DND-41 (cell line): Measurements from ENCODE around the gene HOXC6.
A peak's percentile ranks its signal among the peaks of the same experiment; 100 is the strongest.

ENCODE experiments used
- ATAC-seq: fragments of 200-7000 bp; cut with Tn5 transposase; 3 replicates; pipeline ENCODE4 v1.9.1; 2021; ENCODE audit warnings: low read depth; ENCODE audit not compliant: insufficient read depth
- DNase-seq: peaks from one replicate; pipeline ENCODE4 v3.0.0-alpha.2; 2020
- H2AFZ ChIP-seq: 2 replicates; pipeline ENCODE4 v1.6.0; 2012; ENCODE audit warnings: low read depth, low read length
- H3K27ac ChIP-seq: 2 replicates; pipeline ENCODE4 v1.5.1; 2012; ENCODE audit warnings: low read length, inconsistent platforms
- H3K27me3 ChIP-seq: fragments of 200-600 bp; sonication (generic); 2 replicates; pipeline ENCODE4 v1.6.0; 2012; ENCODE audit warnings: low read length, mild to moderate bottlenecking, inconsistent platforms; ENCODE audit not compliant: insufficient read depth, poor library complexity
- H3K36me3 ChIP-seq: 2 replicates; pipeline ENCODE4 v1.5.1; 2012; ENCODE audit warnings: low read length, inconsistent platforms; ENCODE audit not compliant: insufficient read depth
- H3K4me1 ChIP-seq: 2 replicates; pipeline ENCODE4 v1.5.1; 2012; ENCODE audit warnings: mild to moderate bottlenecking, low read length; ENCODE audit not compliant: insufficient read depth
- H3K4me2 ChIP-seq: 2 replicates; pipeline ENCODE4 v1.6.0; 2012; ENCODE audit warnings: mild to moderate bottlenecking, moderate library complexity, low read length, inconsistent platforms; ENCODE audit not compliant: insufficient read depth
- H3K4me3 ChIP-seq, 2 experiments: fragments of 200-600 bp in 1 of 2; shearing (Covaris generic) in 1 of 2; 2 replicates each; pipeline ENCODE4 v1.5.1; 2012 to 2016; ENCODE audit warnings: inconsistent platforms in 2 of 2, low read length in 2 of 2, mild to moderate bottlenecking in 2 of 2, low read depth in 1 of 2, moderate library complexity in 1 of 2
- H3K79me2 ChIP-seq: 2 replicates; pipeline ENCODE4 v1.6.0; 2012; ENCODE audit warnings: low read length, inconsistent platforms; ENCODE audit not compliant: insufficient read depth
- H3K9ac ChIP-seq: 2 replicates; pipeline ENCODE4 v1.6.0; 2012; ENCODE audit warnings: low read depth, mild to moderate bottlenecking, inconsistent platforms, low read length, moderate library complexity
- H3K9me3 ChIP-seq: 2 replicates; pipeline ENCODE4 v1.5.1; 2012; ENCODE audit warnings: low read length, moderate library complexity, mild to moderate bottlenecking, inconsistent platforms; ENCODE audit not compliant: insufficient read depth, severe bottlenecking
- H4K20me1 ChIP-seq: 2 replicates; pipeline ENCODE4 v1.6.0; 2012; ENCODE audit warnings: low read length; ENCODE audit not compliant: insufficient read depth
- CTCF ChIP-seq: IDR thresholded peaks from 2 replicates; pipeline ENCODE4 v1.5.1; 2012; ENCODE audit warnings: borderline replicate concordance, low read length, moderate library complexity, mild to moderate bottlenecking; ENCODE audit not compliant: poor library complexity, severe bottlenecking; ENCODE audit errors: extremely low read depth
- EZH2 ChIP-seq: IDR thresholded peaks from 3 replicates; pipeline ENCODE4 v1.6.1; 2012; ENCODE audit warnings: borderline replicate concordance, low read depth, mild to moderate bottlenecking, moderate library complexity, low read length, inconsistent platforms; ENCODE audit not compliant: severe bottlenecking

Gene HOXC6

GRCh38 chr12:54053003-54053750, 24.9 kb downstream of the HOXC6 start:
- no peaks in the 10 kb centered on the region for H4K20me1 ChIP-seq
- no peak for TF ChIP-seq EZH2
- TF ChIP-seq CTCF, result no peak
- ATAC-seq, result peak; percentile 64; the same call in 1 of the 3 replicates

GRCh38 chr12:54053751-54054741, 25.8 kb downstream of the HOXC6 start, which contains the start of gene HOXC4:
HOXC4 (plus strand) TSS chr12:54053835; CDS start chr12:54053923, 88 bp downstream.
- Histone ChIP-seq H3K36me3 (no peaks in the 10 kb centered on the region), H3K9ac (no peak within 1 kb of the TSS), H2AFZ (no peak within 1 kb of the TSS), H3K27me3 (peaks cover 42% of the 10 kb centered on the region), H3K27ac (no peak within 1 kb of the TSS), H3K4me1 (0 out of 2 replicates have a peak, but pooled peaks cover 6% of the 10 kb centered on the region), H3K79me2 (no peaks in the 10 kb centered on the region), H3K4me2 (no peak within 1 kb of the TSS), H3K9me3 (no peaks in the 10 kb centered on the region), H3K4me3 (no peak within 1 kb of the TSS), H4K20me1 (no peaks in the 10 kb centered on the region)
- no peak for DNase-seq
- TF ChIP-seq CTCF (no peak), EZH2 (no peak)
- no peak for ATAC-seq

More at GRCh38 chr12:54053003-54053750, 24.9 kb downstream of the HOXC6 start:
- no peak overlapping the region for H3K27ac ChIP-seq
- no peak overlapping the region for H3K4me2 ChIP-seq
- peak; percentile 12 for DNase-seq
- no peak overlapping the region for H2AFZ ChIP-seq
- no peak overlapping the region for H3K9ac ChIP-seq
- H3K9me3 ChIP-seq, result no peaks in the 10 kb centered on the region
- H3K27me3 ChIP-seq, result peaks cover 48% of the 10 kb centered on the region
- H3K36me3 ChIP-seq, result no peaks in the 10 kb centered on the region
- no peaks in the 10 kb centered on the region for H3K79me2 ChIP-seq
- no peak overlapping the region for H3K4me3 ChIP-seq
- H3K4me1 ChIP-seq, result 0 out of 2 replicates have a peak, but pooled peaks cover 6% of the 10 kb centered on the region

GRCh38 chr12:54054742-54055194, 26.5 kb downstream of the HOXC6 start:
- H3K9me3 ChIP-seq, result no peaks in the 10 kb centered on the region
- no peak overlapping the region for H3K4me2 ChIP-seq
- no peaks in the 10 kb centered on the region for H4K20me1 ChIP-seq
- 0 out of 2 replicates have a peak, but pooled peaks cover 6% of the 10 kb centered on the region for H3K4me1 ChIP-seq
- no peaks in the 10 kb centered on the region for H3K36me3 ChIP-seq
- no peak overlapping the region for H3K4me3 ChIP-seq
- no peak overlapping the region for H2AFZ ChIP-seq
- no peak for ATAC-seq
- DNase-seq, result no peak
- no peak overlapping the region for H3K27ac ChIP-seq
- TF ChIP-seq EZH2 (no peak), CTCF (no peak)
- peaks cover 42% of the 10 kb centered on the region for H3K27me3 ChIP-seq
- no peaks in the 10 kb centered on the region for H3K79me2 ChIP-seq
- H3K9ac ChIP-seq, result no peak overlapping the region
